ENCODE measurements around the gene MCM10. TPM values are rescaled to one million over a fixed set of nuclear protein-coding genes. Genes with fewer than 3 reads are reported as not detected.

The MCM10 gene
- total and polyA plus RNA-seq, 9 of the 15 experiments (the other 6 are each of a cell fraction or from before 2014, with no cell fraction given): 10.4 to 68.1 (median 48.0) TPM

GRCh38 chr10:13233358-13233757, 72.0 kb downstream of the MCM10 start:
- Histone ChIP-seq H3K4me1 (replicated peaks in 1 of 2; ENCODE audit: control insufficient read depth in 2 of 2, insufficient read depth in 2 of 2, low read length in 2 of 2) (peaks cover 0 to 4% of the 10 kb centered on the region in 2 experiments; a peak in 2 of 5 replicates), H4K20me1 (replicated peaks; ENCODE audit: control insufficient read depth, insufficient read depth, low read length) (no peaks in the 10 kb centered on the region; the same call in 1 of the 2 replicates), H3K4me2 (ENCODE audit: insufficient read depth, low read length) (no peak overlapping the region), H3K9me1 (ENCODE audit: control insufficient read depth, insufficient read depth, low read length) (no peaks in the 10 kb centered on the region), H2AFZ (ENCODE audit: low read depth, low read length) (no peak overlapping the region), H3K9ac (ENCODE audit: insufficient read depth in 1 of 2, low read depth in 2 of 2, low read length in 2 of 2) (no peak overlapping the region), H3K27me3 (ENCODE audit: control insufficient read depth in 2 of 2, insufficient read depth in 2 of 2, low read length in 2 of 2) (peaks cover 35 to 68% of the 10 kb centered on the region in 2 experiments), H3K9me3 (replicated peaks; ENCODE audit: control insufficient read depth, insufficient read depth, low read depth, low read length) (no peaks in the 10 kb centered on the region), H3K79me2 (ENCODE audit: control insufficient read depth, insufficient read depth, low read length) (no peaks in the 10 kb centered on the region), H3K36me3 (ENCODE audit: control insufficient read depth, insufficient read depth, low read length) (no peaks in the 10 kb centered on the region), H3K27ac (ENCODE audit: extremely low read depth, low read depth, low read length) (no peak overlapping the region), H3K4me3 (no peak overlapping the region)
- no TSS peak for BruUV-seq (replicated peaks)
- in situ Hi-C loops (cut with MboI) (no loop called here), intact Hi-C loops (cut with micrococcal nuclease) (no loop called here)
- FAIRE-seq (no peak), DNase-seq (ENCODE audit: extremely low read depth in 1 of 4, low spot score in 3 of 4) (no peak), ATAC-seq (no peak)
- POLR2A ChIA-PET: interaction anchor here (0.9 kb wide), 1 partner anchor 33 kb away, joined by 3 read pairs; no protein-coding TSS in a partner anchor
- CTCF ChIA-PET (ENCODE audit: low intra/inter-chr PET ratio): interaction anchor here (0.5 kb wide), 1 partner anchor 14 kb away, joined by 3 read pairs; no protein-coding TSS in a partner anchor
- TF ChIP-seq POLR2AphosphoS5 (IDR thresholded peaks at IDR 0.05; ENCODE audit: control insufficient read depth, insufficient read depth, low read depth, low read length) (no peak), CHD1 (IDR thresholded peaks at IDR 0.05; ENCODE audit: low read length) (no peak)
- 0% methylated on average over 13 of the region's 14 CpGs for WGBS (ENCODE audit: insufficient coverage, low coverage, missing lambda C conversion rate)

- CTCF ChIA-PET (ENCODE audit: low intra/inter-chr PET ratio): no interaction called here
- peaks cover 0 to 4% of the 10 kb centered on the region in 2 experiments; a peak in 2 of 5 replicates for H3K4me1 ChIP-seq (replicated peaks in 1 of 2; ENCODE audit: control insufficient read depth in 2 of 2, insufficient read depth in 2 of 2, low read length in 2 of 2)
- 1% methylated on average over 9 of the region's 10 CpGs for WGBS (ENCODE audit: insufficient coverage, low coverage, missing lambda C conversion rate)
- peaks cover 38 to 69% of the 10 kb centered on the region in 2 experiments for H3K27me3 ChIP-seq (ENCODE audit: control insufficient read depth in 2 of 2, insufficient read depth in 2 of 2, low read length in 2 of 2)
- no peaks in the 10 kb centered on the region for H3K79me2 ChIP-seq (ENCODE audit: control insufficient read depth, insufficient read depth, low read length)
- no peak within 1 kb of the TSS for H3K4me2 ChIP-seq (ENCODE audit: insufficient read depth, low read length)
- peak within 1 kb of the TSS in 1 of 2 experiments; percentile 17; a peak in 1 of 4 replicates for H3K9ac ChIP-seq (ENCODE audit: insufficient read depth in 1 of 2, low read depth in 2 of 2, low read length in 2 of 2)
- in situ Hi-C loops (cut with MboI) (no loop called here), intact Hi-C loops (cut with micrococcal nuclease) (no loop called here)
- H3K9me3 ChIP-seq (replicated peaks; ENCODE audit: control insufficient read depth, insufficient read depth, low read depth, low read length): no peaks in the 10 kb centered on the region
- H3K27ac ChIP-seq (ENCODE audit: extremely low read depth, low read depth, low read length): no peak within 1 kb of the TSS
- no peaks in the 10 kb centered on the region for H3K9me1 ChIP-seq (ENCODE audit: control insufficient read depth, insufficient read depth, low read length)
- POLR2A ChIA-PET: no interaction called here
- H2AFZ ChIP-seq (ENCODE audit: low read depth, low read length): no peak within 1 kb of the TSS
- ATAC-seq (no peak), FAIRE-seq (no peak), DNase-seq (ENCODE audit: extremely low read depth in 1 of 4, low spot score in 3 of 4) (no peak)
- no peak within 1 kb of the TSS for H3K4me3 ChIP-seq
- no TSS peak for BruUV-seq (replicated peaks)
- H4K20me1 ChIP-seq (replicated peaks; ENCODE audit: control insufficient read depth, insufficient read depth, low read length): no peaks in the 10 kb centered on the region; the same call in 1 of the 2 replicates
- H3K36me3 ChIP-seq (ENCODE audit: control insufficient read depth, insufficient read depth, low read length): no peaks in the 10 kb centered on the region
- no peak for TF ChIP-seq PRDM10 (IDR thresholded peaks at IDR 0.05; ENCODE audit: partially characterized antibody)
- no peak for TF ChIP-seq ETV1 (tag; conservative IDR thresholded peaks at IDR 0.05; ENCODE audit: low read depth)
- no peak for TF ChIP-seq PHB (CRISPR knock-in tag; IDR thresholded peaks at IDR 0.05)
- no peak for TF ChIP-seq ZNF77 (CRISPR knock-in tag; IDR thresholded peaks at IDR 0.05)
- no peak for TF ChIP-seq NCOA6 (IDR thresholded peaks at IDR 0.05)
- TF ChIP-seq FOXA3 (CRISPR knock-in tag; conservative IDR thresholded peaks at IDR 0.05 in 1 of 2, IDR thresholded peaks at IDR 0.05 in 1 of 2): no peak
- TF ChIP-seq ARID1B (IDR thresholded peaks at IDR 0.05): no peak
- TF ChIP-seq GATAD2A (IDR thresholded peaks at IDR 0.05): no peak
- TF ChIP-seq KDM2B (CRISPR knock-in tag; IDR thresholded peaks at IDR 0.05): no peak
- no peak for TF ChIP-seq NFIC (IDR thresholded peaks at IDR 0.05)
These were observed 72.8 kb downstream of the MCM10 start, which contains the start of gene UCMA for GRCh38 chr10:13234172-13234571. TSS of gene UCMA (minus strand) at chr10:13234374. CDS start at chr10:13234258, 116 bp downstream.

All from K562 (cell line).